Activated CD8-positive, alpha-beta memory T cell treated with anti-CD3 and anti-CD28 coated beads for 24 hours (primary cell): ENCODE measurements around the gene ACAP1.

Experiments used
- DNase-seq: peaks from one replicate; pipeline ENCODE4 v3.0.0-alpha.2; 2020

The ACAP1 gene

GRCh38 chr17:7391307-7391706, 55.0 kb downstream of the ACAP1 start:
- DNase-seq = no peak

DNA sequence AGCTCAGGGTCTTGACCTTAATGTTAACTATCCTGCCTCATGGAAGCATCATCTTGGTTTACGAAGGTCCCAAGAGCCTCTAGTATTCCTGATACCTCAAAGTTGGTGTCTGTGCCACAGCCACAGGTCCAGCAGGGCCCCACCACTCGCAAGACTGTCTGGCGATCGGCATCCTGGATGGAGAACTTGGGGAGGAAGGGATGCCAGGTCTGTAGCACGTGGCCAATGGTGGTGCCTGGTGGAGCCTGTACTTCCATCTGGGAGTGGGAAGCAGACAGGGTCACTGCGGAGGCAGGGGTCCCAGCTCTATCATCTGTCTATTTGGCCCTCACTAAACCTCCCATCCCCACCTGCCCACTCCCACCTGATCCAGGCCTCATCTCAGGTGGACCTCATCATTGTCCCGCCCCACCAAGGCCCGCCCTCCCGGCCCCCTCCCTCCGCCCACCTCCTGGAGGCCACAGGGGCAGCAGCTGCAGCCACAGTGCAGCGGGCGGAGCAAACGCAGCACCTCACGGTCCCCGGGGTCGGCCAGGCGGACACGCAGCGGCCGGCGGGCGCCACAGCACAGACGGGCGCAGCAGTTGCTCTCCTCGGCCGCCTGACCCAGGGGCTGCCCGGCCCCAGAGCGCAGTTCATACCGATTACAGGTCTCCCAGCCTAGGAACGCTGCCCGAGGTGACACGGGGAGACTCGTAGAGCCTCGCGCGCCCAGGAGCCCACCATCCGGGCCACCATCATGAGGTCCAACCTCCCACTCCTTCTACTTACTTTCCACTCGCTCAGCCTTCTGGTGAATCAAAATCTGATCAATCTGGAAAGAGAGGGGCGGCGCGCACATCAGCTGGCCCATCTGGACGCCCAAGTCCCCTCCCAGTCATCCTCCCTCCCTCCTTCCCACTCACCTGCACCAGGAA, 56.6 kb downstream of the ACAP1 start:
- DNase-seq = no peak

DNA sequence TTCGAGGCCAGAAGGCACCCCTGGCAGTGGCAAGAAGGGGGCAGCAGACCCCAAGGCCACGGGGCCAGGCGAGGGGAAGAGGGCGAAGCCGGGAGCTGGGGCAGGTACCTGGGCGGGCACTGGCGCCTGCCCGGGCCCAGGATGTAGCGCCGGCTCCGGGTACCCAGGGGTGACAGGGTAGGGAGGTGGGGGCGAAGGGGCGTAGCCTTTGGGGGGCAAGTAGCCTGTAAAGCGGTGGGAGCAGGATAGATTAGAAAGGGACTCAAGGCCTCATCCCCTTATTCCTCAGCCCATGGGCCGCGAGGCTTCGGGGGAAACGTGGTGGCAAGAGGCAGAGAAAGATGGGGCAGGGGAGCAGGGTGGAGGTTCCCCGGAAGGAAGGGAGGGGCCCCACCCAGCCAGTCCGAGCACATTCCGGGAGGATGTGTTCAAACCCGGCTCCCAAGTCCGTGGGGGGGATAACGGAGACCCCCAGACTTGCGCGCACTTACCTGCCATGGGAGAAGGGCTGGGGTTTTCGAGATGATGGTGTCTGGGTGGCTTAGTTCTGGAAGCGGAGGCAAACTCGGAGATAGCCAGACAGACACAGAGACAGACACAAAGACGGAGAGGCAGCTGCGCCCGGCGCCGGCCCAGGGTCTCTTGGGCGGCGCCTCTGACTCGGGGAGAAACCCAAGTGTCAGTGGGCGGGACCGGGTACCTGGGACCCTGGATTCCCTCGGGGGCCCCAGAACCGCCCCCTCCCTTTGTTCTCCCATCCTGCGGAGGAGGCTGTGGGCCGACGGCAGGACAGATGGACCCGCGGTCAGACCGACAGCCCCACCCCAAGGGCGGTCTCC, 57.5 kb downstream of the ACAP1 start:
- DNase-seq = peak; percentile 68

DNA sequence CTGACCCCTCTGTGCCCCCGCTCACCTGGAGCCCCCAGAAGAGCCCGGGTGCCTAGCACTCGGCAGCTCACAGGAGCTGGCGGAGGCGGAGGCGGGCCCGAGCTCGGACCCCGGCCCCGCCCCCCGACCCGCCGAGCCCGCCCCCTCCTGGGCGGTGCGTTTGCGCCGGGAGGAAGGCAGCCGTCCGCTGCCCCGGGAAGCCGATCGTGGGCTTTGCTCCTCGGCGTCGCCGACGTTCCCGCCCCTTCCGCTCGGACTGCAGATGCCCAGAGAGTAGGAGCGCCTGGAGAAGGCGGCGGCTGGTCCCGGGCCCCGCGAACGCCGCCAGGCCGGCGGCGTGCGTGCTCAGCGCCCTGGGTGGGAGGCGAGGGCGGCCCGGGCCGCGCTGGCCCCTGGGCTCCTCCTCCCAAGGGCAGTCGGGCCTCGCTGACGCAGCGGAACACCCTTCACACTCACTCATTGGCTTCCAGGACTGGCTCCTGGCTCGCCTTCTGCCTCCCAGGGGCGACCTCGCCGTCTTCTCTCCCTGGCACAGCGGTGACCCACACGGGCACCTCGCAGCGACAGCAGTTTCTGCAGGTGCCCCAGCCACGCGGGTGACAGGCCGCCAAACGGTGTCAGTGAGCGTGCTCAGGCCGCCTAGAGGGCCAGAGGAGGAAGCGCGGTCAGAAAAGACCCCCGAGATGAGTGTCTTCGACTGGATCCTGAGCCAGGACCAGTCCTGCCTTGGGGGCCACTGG, 58.3 kb downstream of the ACAP1 start, which contains the start of gene PLSCR3:
Gene PLSCR3 (minus strand): TSS at position 74 of the 740 bp plus-strand sequence. CDS start 415 bp downstream, outside the sequence.
- DNase-seq = peak; percentile 95

GRCh38 chr17:7396147-7396546, 59.8 kb downstream of the ACAP1 start:
- no peak for DNase-seq

DNA sequence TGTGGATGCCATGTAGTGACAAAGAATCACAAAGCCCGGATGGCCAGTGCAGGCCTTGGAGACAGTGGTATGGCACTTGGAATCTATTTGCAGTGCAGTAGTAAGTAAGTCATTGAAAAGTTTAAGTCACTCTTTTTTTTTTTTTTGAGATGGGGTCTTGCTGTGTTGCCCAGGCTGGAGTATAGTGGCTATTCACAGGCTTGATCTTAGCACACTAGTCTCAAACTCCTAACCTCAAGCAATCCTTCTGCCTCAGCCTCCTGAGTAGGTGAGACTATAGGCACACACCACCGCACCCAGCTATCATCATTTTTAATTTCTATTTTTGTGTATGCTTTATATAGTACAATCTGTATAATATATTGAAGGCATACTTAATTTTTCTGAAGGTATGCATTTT, 62.3 kb downstream of the ACAP1 start:
- DNase-seq = no peak
